NCI-H1048 (cell line): ENCODE measurements around the gene RAP1GAP.

Experiments
- DNase-seq: peaks from one replicate; lab custom pipeline; 2025; lab: John Stamatoyannopoulos, UW

Gene RAP1GAP

GRCh38 chr1:21625390-21626190 is 43.6 kb downstream of the RAP1GAP start:
- DNase-seq = no peak

- DNase-seq = no peak
Observed at GRCh38 chr1:21624571-21625389, 44.4 kb downstream of the RAP1GAP start.

- DNase-seq = no peak
Observed at GRCh38 chr1:21623410-21623961, 45.7 kb downstream of the RAP1GAP start.

GRCh38 chr1:21622466-21623315 is 46.5 kb downstream of the RAP1GAP start:
- no peak for DNase-seq

GRCh38 chr1:21621761-21622436 is 47.3 kb downstream of the RAP1GAP start:
- DNase-seq = no peak

- DNase-seq = no peak
Observed at GRCh38 chr1:21621051-21621450, 48.1 kb downstream of the RAP1GAP start.

GRCh38 chr1:21620496-21620895 is 48.7 kb downstream of the RAP1GAP start:
- no peak for DNase-seq

GRCh38 chr1:21620011-21620410 is 49.1 kb downstream of the RAP1GAP start:
- DNase-seq = no peak

GRCh38 chr1:21619375-21619947 is 49.7 kb downstream of the RAP1GAP start:
- DNase-seq = no peak

- no peak for DNase-seq
Observed at GRCh38 chr1:21618561-21619374, 50.4 kb downstream of the RAP1GAP start.

- DNase-seq = no peak
Observed at GRCh38 chr1:21618059-21618458, 51.1 kb downstream of the RAP1GAP start.

GRCh38 chr1:21617126-21617738 is 51.9 kb downstream of the RAP1GAP start:
- no peak for DNase-seq

GRCh38 chr1:21616372-21616771 is 52.8 kb downstream of the RAP1GAP start:
- DNase-seq = no peak

- DNase-seq = no peak
Observed at GRCh38 chr1:21614419-21615115, 54.6 kb downstream of the RAP1GAP start.

GRCh38 chr1:21613072-21613867 is 55.9 kb downstream of the RAP1GAP start:
- DNase-seq = no peak

- no peak for DNase-seq
Observed at GRCh38 chr1:21612057-21612456, 57.1 kb downstream of the RAP1GAP start.

GRCh38 chr1:21610989-21611785 is 58.0 kb downstream of the RAP1GAP start:
- DNase-seq = no peak
